ENCODE results near the gene BTBD18.

BTBD18 gene, protein sequence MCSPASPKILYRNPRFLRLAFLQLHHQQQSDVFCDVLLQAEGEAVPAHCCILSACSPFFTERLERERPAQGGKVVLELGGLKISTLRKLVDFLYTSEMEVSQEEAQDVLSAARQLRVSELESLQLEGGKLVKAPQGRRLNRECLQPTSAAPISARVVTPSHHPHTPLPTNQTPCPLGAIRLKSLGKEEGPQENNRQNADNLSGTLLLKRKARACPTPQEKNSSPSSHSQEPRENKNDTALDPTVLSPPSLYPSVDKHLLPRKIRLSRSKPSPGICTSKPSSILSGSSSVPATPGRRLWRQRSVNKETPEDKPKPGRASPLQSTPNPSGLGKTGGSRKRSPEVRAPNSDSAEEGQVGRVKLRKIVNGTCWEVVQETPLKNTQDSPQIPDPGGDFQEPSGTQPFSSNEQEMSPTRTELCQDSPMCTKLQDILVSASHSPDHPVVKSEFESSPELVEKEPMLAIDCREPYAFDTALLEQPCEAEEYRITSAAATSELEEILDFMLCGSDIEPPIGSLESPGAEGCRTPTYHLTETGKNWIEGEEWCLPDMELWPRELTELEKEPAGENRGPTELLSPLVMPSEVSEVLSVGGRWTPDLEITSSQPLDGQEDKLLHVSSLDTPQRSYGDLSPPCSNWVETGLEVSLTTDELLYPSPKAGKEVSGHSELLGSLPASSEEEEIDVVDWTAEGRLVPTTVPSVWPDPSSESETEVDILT

DNA sequence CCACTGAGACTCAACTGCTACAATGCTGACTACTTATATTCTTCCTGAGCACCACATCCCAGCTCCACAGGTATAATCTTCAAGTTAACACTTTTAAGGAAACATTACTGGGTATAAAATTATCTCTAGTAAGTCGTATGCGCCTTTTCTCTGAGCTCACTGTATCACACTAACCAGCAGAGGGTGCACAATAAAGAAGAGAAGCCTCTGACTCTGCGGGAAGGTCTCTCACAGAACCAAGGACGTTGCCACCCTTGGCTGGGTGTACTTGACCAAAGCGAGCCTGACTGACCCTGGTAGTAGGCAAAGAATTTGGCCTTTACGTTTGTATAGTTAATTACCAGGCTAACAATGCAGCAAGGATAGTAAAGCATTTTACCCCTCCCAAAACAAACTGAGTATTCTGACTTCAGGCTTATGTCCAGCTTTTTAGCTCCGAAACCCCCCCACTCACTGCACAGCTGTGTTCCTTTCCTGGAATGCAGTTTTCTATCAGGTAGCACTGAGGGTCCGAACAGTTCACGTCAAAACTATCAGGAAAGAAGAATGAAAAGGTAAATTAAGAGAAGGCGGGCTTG is at the start of gene BTBD18:
TSS of gene BTBD18 (minus strand) at position 144 of the 578 bp plus-strand sequence. CDS start 631 bp downstream, outside the sequence.
- peak; percentile 23 for DNase-seq

DNA sequence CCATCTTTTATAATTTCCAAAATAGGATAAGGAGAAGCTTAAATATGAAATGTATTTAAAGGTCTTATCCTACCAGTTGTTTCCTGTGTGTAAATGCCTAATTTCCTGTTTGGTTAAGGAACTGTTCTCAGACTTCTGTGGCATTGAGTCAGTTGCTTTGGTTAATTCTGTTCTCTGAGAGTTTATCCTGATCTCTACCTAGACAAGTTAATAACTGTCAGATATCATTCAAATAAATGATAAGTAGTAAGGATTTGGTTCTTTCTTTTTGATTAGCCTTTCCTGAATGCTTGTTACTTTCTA is 49.5 kb upstream of the BTBD18 start:
- DNase-seq, result no peak

DNA sequence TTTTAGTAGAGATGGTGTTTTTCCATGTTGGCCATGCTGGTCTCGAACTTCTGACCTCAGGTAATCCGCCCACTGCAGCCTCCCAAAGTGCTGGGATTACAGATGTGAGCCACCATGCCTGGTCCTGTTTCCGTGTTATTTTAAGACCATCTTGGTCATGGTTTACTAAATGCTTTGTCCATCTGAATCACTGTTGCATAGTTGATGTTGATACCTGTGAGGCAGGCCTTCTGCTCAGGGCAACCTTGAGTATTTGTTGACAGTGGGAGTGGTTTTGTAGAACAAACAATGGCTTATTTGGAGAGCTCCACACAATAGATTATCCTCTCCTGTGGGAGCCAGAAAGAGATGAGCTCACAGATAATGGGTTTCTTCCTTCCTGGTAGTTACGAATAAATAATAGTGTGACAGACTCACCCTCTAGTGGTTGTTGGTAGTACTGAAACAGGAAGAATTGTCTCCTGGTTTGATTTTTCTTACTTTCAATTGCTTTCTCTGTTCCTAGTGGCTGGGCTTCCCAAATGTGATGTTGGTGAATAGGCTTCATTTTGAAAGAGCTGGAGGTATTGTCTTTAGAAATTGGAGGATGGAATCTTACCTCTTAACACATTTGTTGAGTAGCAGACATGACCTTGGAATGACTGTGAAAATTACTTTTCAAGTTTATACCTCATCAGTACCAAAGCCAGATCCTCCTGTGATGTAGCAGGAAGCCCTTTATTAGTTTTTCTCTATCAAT is 49.0 kb upstream of the BTBD18 start:
- peak; percentile 21 for DNase-seq

DNA sequence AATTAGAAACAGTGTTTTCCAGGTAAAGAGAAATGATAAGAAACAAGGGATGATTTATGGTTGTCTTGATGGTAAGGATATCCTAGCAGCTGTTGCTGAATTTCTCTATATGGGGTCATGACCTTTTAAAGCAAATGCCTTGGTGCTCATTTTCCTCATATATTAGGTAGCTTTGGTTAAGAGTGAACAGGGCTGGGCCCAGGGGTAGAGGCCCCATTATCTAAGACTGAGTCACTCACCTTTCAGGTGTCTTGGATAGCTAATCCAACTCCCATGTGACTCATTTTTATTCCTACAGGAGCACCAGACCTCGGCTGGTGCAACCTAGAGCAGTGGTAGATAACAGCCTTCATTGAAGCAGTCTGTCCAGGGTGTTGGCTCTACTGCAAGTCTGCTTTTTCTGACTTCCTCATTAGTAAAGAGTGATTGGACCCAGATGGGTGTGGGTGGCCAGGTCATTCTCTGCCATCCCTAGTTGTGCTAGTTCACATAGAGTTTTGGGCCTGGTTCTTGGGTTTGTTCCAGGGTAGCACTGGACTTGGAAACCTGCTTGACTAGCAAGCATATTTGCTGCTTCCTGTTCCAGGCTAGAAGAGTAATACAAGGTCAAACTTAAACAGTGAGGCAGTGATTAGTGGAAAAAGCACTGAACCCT is 47.4 kb upstream of the BTBD18 start:
- no peak for DNase-seq

DNA sequence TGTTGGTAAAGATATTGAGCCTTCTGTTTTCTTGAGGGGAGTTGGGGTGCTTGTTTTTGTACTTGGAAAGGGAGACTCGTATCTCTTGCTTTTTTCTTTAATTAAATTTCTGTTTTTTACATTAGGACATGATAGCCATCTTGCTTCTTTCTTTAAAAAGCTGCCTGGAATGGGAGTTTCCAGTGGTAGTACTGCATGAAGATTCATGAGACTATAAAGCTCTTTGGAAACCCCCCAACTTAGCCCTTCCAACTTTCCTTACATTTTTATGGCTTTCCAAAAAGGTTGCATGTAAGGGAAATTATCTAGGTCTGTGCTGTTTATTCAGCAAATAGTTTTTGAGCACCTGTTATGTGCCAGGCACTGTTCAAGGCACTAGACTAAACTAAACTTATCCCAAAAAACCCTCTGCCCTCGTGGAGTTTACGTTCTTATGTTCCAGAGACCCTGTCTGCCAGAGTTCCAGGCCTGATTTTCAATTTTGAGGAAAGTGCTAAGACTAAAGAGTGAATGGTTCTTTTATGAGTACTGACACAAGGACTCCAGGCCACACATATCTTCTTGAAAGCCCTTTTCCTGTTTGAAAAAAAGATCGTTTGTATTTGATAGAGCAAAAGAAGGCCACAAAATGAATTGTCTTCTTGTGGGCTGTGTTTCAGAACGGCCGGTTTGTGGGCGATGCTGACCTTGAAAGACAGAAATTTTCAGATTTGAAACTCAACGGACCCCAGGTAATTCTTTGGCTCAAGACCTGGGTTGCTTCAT is 41.9 kb upstream of the BTBD18 start:
- DNase-seq, result no peak

DNA sequence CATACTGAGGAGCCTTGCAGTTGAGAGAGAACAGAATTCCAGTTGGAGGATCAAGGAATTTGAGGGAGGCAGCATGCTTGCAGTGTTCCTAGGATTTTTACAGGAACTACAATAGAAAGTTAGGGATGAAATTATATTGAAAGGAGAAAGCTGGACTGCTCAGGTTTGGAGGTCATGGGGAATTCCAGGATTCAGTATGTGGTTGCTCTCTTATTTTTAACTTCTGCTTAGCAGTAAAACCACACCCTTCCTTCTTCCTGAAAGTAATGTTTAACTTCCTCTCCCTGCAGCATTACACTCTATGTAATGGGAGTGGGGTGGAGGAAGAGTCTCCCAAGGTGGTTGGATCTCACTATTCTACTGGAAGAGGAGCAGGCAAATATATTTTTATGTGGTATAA is 41.3 kb upstream of the BTBD18 start:
- peak; percentile 5 for DNase-seq

DNA sequence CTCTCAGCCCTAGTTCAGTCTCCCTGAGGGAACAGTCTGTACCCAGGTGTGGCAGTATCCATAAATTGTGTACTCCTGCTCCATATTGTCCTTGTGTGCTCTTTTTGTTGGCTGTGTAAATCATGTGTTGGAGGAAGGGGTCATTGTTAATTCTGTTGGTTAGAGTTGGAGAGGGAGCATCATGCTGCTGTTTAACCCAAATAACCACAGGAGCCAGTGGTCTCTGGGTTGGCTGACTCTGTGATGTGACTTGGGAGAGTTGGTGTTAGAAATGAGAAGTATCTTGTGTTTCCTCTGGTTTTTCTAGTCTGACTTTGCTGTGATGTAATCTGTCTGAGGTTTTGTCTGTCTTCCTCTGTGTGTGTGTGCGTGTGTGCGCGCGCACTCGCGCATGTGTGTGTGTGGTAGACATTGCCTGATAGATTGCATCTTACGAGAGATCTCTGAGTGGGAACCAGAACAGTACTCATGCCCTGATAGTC is 40.5 kb upstream of the BTBD18 start:
- peak; percentile 94 for DNase-seq

DNA sequence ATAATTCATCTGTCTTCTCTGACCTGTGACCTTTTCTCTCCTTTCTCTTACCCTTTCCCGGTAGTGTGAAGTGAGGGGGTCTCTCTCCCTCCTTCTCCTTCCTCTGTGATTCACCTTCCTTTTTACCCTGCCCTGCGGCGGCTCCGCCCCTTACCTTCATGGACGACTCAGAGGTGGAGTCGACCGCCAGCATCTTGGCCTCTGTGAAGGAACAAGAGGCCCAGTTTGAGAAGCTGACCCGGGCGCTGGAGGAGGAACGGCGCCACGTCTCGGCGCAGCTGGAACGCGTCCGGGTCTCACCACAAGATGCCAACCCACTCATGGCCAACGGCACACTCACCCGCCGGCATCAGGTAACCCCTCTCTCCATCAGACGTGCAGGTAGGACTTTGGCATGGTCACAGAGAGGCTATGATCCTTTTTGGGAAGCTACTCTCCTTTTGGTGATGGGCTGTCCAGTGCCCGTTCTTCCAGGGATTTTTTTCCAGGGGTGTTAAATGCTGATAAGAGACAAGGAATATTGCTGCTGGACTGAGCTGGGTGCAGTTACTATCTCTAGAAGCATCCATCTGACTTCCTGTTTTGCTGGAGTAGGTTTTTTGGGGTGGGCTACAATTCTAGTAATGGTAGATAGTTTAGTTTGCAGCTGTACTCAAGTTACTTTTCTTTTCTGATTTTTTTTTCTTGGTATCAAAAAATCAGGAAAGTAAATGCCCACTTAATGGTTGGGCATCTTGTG is 39.9 kb upstream of the BTBD18 start:
- DNase-seq, result peak; percentile 37

DNA sequence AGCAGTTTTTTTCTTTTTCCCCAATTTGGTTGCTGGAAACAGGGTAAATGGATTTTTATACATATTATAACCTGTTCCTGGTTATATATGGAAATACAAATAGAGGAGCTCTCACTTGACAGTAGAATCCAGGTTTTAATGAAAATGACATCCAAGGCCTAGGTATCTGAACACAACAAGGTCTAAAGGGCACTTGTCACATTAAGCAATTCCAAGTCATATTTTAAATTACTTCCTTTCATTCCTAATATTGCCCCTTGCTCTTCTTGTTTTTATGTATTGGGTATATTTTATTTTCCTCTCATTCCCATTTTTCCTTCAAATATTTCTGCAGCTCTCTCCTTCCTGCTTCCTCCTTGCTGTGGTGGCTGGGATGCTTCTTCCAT is 37.1 kb upstream of the BTBD18 start:
- no peak for DNase-seq

DNA sequence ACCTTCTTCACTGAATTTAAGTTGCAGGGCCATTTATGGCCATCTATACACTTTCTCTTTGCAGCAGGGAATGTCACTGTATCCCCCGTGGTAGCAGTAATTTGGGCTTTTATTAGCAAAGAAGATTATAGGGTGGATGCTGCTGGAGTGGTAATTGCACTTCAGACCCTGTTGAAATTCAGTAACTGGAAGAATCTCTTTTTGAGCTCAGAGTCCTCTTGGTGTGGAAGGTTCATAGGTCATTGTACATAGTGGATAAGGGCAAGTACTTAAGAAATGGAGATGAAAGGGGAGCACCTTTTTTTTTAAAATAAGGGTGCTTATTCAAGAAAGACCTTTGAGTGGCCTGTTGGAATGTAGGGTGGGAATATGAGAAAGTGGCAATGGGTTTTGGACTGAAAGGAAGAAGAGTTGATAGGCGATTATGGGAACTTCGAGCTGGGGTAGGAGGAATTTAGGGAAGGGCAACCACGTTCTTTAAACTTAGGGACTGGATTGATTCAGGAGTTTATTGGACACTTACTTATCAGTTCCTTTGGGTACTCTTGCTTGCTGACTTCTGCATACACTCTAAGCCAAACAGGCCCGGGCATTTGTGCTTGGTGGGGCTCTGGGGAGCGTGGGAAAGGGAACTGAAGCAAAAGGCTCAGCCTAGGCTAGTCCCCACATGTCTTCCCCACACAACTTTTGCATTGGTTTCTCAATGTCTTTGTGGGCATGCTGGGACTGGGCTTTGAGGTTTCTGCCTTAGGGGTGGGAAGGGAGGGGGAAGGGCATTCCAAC is 36.5 kb upstream of the BTBD18 start:
- no peak for DNase-seq

DNA sequence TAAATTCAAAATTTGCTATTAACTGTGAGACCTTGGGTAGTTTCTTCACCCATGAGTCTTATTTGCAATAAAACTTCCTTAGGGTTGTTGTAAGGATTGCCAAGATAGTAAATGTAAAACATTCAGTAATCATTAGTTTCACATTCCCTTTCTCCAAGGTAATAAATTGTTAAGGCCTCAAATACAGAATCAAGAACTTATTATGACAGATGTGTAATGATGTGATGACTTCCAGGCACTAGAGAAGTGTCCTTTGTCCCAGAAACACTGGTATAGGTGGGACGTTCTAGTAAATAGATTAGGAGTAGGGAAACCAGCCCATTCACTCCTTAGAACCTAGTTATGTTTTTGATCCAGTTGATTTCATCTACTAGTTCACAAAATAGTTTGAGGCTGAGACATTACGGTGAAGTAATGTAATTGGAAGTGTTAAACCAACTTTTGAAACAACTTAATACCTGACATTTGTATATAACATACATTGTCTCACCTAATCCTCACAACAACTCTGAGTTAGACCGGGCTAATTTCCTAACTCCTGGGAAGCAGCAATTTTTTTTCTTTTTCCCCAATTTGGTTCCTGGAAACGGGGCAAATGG is 35.5 kb upstream of the BTBD18 start:
- DNase-seq, result no peak

DNA sequence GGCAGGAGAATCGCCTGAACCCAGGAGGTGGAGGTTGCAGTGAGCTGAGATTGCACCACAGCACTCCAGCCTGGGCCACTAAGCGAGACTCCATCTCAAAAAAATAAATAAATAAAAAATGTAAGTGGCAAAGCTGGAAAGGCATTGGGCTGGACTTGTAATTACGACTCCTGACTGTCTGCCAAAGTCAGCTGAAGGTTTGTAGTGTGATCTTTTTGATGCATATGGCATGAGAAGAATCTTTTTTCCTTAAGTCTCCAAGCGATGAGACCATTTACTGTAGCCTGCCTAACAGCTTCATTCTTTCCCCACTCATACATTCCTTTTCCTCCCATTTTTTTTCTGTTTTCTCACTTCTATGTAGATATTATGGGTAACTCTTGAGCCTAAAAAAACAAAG is 34.8 kb upstream of the BTBD18 start:
- no peak for DNase-seq

DNA sequence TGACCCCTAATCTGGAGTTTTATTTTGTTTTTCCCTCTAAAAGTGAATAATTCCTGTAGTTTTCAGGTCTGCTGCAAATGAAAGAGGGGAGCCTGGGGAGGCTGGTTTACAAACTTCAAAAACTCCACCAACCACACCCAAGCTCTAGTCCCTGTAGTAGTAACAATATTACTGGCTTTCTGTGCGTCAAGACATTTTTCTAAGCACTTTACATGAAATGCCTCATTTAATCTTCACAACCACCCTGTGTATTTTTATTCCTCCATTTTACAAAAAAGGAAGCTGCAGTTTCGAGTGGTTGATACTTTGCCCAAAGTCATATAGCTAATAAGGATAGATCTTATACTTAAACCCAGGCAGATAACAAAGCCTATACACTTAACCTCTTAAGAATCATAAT is 33.5 kb upstream of the BTBD18 start:
- no peak for DNase-seq

DNA sequence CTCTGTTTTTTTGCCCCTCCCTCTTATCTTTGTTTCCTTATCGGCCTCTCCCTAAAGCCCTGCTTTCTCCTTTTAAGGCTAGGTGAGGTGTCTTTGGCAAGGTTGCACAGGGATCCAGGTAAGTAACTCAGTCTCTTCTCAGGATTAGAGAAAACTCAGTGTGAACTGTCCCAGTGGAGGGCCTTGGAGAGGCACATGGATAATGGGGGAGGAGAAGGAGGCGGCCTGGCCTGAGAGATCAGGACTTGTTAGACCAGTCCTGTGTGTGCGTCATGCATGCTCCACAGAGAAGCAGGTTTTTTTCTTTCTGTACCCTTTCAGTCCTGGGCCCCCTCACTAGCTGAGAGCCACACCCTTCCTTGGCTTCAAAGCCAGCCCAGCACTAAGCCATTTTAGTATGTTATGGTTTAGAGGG is 29.9 kb upstream of the BTBD18 start:
- no peak for DNase-seq

DNA sequence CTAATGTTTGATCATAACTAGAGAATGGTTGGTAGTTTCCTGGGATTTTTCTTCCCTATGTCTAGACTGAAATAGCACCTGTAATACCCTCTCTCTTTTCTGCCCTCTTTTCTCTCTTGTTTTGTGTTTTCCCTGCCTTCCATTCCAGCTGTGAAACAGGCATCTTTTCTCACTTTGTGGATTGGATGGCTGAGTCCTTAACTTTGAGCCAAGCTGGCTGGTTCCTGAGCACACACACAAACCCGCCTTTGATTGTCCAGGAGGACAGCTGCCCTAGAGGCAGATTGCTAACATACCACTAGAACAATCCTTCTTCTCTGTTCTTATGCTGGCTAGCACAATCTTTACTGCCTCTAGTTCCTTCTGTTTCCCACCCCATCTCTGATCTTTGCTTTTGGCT is 27.7 kb upstream of the BTBD18 start:
- no peak for DNase-seq

DNA sequence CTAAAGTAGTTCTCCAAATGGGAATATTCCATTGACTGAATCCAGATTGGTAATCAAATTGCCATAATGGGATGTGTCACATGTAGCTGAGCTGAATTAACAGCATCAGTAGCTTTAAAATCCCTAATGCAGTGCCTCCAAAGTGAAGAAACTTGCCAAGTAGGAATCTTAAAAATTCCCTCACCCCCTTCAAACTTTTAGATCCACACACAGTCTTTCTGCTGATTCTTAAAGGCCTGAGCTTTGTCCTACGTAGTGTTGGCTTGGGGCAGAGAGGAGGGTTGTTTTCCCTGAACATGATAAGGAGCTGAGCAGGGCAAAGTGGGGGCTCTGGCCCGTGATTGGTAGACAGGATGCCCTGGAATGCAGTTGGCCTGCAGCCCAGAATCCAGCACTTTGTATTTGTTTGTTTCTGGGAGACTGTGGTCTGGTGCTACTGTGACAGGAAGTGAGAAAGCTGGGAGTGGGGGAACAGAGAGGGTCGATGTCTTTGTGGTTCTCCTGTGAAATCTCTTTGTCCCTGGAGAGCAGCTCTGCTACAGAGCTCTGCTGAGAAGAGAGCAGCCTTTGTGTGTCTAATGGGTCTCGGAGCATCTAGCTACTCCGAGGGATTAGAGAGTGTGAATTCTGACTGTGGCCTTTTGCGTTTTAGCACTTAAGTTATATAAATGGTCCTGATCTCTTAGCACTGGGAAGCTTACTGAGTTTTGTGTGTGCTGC is 26.9 kb upstream of the BTBD18 start:
- no peak for DNase-seq

DNA sequence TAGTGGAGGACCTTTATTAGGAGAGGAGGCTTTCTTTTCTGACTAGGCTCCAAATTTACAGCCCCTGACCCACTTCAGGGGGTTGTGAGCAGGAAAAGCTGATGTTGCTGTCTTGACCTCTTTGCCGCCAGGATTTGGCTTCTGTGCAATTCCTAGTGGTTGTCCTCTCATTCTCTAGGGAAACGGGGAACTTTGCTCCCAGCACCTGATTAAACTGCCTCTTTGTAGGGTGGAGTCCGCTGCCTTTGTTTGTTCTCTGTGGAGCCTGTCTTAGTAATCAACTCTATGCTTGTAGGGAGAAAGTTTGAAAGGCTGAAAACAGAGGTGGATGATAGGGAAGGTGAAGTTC is 26.3 kb upstream of the BTBD18 start:
- DNase-seq, result no peak

DNA sequence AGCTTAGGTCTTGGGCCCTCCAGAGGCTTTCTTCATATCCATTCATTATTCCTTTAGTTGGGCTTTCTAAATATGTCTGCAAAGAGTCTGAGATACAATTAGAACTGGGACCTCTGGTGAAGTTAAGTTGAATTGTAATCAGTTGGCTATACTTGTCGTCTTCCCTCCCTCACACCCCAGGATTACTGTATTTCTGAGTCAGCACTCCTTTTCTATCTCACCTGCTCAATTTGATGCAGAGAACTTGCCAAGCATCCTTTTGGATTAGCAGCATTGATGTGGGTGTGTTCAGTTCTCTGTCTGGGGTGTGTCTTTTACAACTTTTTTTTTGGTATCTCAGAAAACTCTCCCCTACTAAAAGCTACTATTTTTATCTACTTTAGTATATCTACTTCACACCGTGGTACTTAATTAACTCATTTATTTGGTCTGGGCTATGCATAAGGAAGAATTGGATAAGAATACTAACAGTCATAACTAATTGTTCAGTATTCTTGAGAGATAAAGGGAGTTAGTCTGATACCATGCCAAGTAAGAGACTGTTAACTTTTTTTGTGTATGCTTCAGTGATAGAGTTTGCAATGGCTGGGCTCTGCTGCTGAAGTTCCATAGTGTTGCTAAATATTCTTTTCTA is 25.1 kb upstream of the BTBD18 start:
- DNase-seq, result no peak

DNA sequence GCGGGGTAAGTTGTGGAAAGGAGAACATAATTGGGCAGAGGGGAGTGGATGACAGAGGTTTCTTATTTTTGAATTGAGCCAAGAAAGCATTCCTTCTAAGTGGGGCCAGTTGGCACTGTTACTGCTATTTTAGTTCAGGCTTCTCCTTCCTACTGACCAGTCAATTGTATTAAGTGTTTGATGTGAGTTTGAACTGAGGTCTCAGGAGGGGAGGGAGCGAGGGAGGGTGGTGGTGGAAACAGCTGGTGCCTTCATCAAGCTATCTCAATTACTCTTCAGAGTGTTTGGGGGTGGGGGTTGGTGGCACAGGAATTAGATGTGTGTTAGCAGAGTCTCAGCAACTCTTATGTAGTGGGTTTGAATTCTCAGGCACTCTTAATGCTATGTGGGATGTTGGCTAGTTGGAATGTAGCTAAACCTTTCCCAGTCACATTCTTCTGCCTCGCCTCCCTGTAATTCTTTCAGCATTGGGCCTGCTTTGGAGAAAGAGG is 24.5 kb upstream of the BTBD18 start:
- DNase-seq, result no peak
